ENCODE data around the gene GGNBP2. TPM values are rescaled to one million over a fixed set of nuclear protein-coding genes. Genes with fewer than 3 reads are reported as not detected.
A peak's percentile ranks its signal among the peaks of the same experiment; 100 is the strongest.

Gene GGNBP2
- total RNA-seq, 2 donors from 2014 or later = 67.6 to 81.0 TPM

DNA sequence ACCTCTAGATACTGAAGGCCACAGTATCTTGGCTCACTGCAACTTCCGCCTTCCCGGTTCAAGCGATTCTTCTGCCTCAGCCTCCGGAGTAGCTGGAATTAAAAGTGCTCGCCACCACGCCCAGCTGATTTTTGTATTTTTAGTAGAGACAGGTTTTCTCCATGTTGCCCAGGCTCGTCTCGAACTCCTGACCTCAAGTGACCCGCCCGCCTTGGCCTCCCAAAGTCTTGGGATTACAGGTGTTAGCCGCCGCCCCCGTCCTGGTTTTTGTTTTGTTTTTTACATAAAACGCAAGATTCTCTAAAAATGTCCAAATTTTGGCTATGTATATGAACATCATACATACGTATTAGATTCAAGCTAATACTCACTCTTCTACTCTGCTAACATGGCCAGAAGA, 2.0 kb upstream of the GGNBP2 start:
- intact Hi-C loops (cut with DNase I) = no loop called here
- Histone ChIP-seq H3K36me3 (no peaks in the 10 kb centered on the region), H3K9ac (ENCODE audit: low read depth in 2 of 2, low read length in 2 of 2) (no peak overlapping the region), H3K4me1 (peaks cover 13% of the 10 kb centered on the region), H3K4me3 (no peak overlapping the region), H3K27ac (no peak overlapping the region), H3K27me3 (no peaks in the 10 kb centered on the region), H3K9me3 (no peaks in the 10 kb centered on the region)
- no peak for DNase-seq
- TF ChIP-seq, protein P1, sequence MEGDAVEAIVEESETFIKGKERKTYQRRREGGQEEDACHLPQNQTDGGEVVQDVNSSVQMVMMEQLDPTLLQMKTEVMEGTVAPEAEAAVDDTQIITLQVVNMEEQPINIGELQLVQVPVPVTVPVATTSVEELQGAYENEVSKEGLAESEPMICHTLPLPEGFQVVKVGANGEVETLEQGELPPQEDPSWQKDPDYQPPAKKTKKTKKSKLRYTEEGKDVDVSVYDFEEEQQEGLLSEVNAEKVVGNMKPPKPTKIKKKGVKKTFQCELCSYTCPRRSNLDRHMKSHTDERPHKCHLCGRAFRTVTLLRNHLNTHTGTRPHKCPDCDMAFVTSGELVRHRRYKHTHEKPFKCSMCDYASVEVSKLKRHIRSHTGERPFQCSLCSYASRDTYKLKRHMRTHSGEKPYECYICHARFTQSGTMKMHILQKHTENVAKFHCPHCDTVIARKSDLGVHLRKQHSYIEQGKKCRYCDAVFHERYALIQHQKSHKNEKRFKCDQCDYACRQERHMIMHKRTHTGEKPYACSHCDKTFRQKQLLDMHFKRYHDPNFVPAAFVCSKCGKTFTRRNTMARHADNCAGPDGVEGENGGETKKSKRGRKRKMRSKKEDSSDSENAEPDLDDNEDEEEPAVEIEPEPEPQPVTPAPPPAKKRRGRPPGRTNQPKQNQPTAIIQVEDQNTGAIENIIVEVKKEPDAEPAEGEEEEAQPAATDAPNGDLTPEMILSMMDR (IDR thresholded peaks at IDR 0.05) = no peak

DNA sequence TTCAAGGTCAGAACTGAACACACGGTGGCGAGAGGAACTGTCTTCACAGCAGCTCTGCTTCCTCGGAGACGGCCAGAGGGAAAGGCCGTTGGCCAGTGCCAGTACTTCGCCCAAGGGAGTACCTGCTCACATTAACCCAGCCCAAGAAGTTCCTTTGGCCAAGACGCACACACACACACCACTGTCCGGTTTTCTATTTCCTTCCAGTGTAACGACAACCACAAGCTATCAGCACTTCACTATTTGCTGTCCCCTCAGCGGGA, 744 bp upstream of the GGNBP2 start:
- Histone ChIP-seq H3K4me3 (peak overlapping the region; percentile 95), H3K9me3 (no peaks in the 10 kb centered on the region), H3K36me3 (no peaks in the 10 kb centered on the region), H3K9ac (ENCODE audit: low read depth in 2 of 2, low read length in 2 of 2) (peak overlapping the region; percentile 96 to 97), H3K4me1 (peaks cover 17% of the 10 kb centered on the region), H3K27ac (peak overlapping the region; percentile 99), H3K27me3 (no peaks in the 10 kb centered on the region)
- no peak for DNase-seq
- intact Hi-C loops (cut with DNase I) = no loop called here
- TF ChIP-seq, protein P1 (IDR thresholded peaks at IDR 0.05) = no peak

DNA sequence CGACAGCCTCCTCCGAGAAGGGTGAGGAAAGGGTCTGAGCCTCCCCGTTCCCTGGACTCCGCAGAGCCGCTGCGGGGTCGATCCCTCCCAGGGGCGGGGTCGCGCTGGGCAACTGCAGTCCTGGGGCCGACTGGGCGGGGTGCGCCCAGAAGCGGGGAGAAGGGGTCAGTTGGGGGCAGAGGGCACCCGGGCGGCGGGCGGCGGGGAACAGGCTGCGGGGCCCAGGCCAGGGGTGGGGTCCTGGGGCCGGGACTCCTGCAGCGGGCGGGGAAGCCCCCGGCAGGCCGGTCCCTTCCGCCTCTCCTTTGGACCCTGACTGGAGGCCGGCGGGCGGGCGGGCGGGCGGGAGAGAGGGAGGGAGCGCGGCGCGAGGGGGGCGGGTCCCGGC, 352 bp downstream of the GGNBP2 start:
- DNase-seq = no peak
- Histone ChIP-seq H3K4me3 (peak overlapping the region; percentile 95), H3K27ac (peak overlapping the region; percentile 99), H3K27me3 (no peaks in the 10 kb centered on the region), H3K4me1 (peaks cover 17% of the 10 kb centered on the region), H3K36me3 (no peaks in the 10 kb centered on the region), H3K9me3 (no peaks in the 10 kb centered on the region), H3K9ac (ENCODE audit: low read depth in 2 of 2, low read length in 2 of 2) (peak overlapping the region; percentile 96 to 97)
- intact Hi-C loops (cut with DNase I) = loop anchor here (5.0 kb wide), 1 partner anchor 47 kb away; the partner anchor contains the start of gene DHRS11
- TF ChIP-seq, protein P1 (IDR thresholded peaks at IDR 0.05) = no peak

DNA sequence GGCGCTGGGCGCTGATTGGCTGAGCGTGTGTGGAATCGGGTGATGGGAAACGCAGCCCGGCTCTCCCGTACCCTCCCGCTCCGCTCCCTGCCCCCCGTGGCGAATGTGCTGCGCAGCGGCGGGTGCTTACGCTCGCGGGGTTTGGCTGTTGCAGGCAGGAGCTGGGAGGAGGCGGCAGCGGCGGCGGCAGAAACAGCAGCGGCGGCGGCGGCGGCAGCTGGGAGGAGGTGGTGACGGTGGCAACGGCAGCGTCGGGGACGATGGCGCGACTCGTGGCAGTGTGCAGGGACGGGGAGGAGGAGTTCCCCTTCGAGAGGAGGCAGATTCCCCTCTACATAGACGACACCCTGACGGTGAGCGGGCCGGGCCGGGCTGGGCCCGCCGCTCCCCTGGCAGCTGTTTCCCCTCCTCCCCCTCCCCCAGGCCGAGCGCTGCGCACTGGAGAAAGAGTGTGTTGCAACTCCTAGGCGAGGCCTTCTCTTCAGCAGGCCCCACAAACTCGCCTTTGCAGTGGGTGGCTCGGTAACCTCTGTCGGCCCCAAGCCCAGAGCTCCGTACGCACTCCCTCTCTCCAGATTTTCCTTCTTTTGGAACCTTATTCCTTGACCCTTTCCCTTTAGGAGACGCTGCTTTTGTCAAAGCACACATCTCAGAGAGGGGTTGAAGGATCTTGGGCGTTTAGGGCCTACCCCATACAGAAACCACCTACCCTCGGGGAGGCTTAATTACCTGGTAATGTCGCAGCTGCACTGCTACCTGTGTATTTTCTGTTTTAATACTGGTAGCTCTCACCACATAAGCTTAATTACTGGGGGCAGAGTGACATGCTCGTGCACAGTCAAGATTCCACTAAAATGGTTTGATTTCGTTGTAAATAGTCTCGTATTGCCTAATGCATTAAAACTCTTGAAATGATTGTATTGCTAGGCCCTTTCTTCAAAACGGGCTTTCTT, 1.0 kb downstream of the GGNBP2 start:
- Histone ChIP-seq H3K4me1 (peaks cover 18% of the 10 kb centered on the region), H3K4me3 (peak overlapping the region; percentile 95), H3K9me3 (no peaks in the 10 kb centered on the region), H3K9ac (ENCODE audit: low read depth in 2 of 2, low read length in 2 of 2) (peak overlapping the region; percentile 91 to 100), H3K27me3 (no peaks in the 10 kb centered on the region), H3K27ac (peak overlapping the region; percentile 99), H3K36me3 (no peaks in the 10 kb centered on the region)
- DNase-seq = peak; percentile 97
- TF ChIP-seq, protein P1 (IDR thresholded peaks at IDR 0.05) = no peak
- intact Hi-C loops (cut with DNase I) = loop anchor here (5.0 kb wide), 1 partner anchor 47 kb away; the partner anchor contains the start of gene DHRS11

DNA sequence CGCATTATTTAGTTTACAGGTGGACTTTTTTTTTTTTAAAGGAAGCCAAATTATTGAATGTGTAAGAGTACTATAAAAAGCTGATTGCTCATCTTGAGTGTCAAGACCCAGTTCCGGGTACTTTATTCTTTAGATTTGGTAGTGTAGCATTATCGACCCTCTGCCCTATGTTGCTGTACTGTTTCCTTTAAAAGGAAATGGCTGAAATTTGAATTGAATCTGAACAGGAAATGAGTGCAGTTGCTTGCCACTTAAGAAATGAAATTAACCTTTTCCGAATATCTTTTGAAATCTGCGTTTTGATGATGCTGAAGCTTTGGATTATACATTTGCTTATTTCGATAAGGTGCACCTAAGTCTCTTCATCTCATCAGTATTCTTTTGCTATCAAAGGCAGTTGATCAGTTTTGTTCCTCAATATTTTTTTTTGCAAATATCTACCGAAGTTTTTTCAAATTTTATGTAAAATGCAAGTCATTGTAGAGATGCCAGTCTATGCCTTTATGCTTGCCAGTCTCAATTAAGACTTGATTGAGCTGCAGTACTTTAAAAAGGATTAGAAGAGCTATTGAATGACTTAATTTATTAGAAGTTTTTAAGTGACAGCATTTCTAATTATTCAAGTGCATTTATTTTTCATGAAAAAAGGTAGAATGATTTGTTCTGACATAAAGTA, 1.8 kb downstream of the GGNBP2 start:
- Histone ChIP-seq H3K9ac (ENCODE audit: low read depth in 2 of 2, low read length in 2 of 2) (peak overlapping the region; percentile 91 to 100), H3K27ac (peak overlapping the region; percentile 99), H3K36me3 (no peaks in the 10 kb centered on the region), H3K9me3 (no peaks in the 10 kb centered on the region), H3K4me1 (peaks cover 23% of the 10 kb centered on the region), H3K27me3 (no peaks in the 10 kb centered on the region), H3K4me3 (peak overlapping the region; percentile 95)
- DNase-seq = no peak
- intact Hi-C loops (cut with DNase I) = loop anchor here (5.0 kb wide), 1 partner anchor 46 kb away; the partner anchor contains the start of gene DHRS11
- TF ChIP-seq, protein P1 (IDR thresholded peaks at IDR 0.05) = no peak

Data from colonic mucosa (tissue), 4 donors.